Measurements from ENCODE around the gene PLLP.

GRCh38 chr16:57258226-57258909 lies 26.1 kb downstream of the PLLP start:
- TF ChIP-seq CTCF (IDR thresholded peaks at IDR 0.05) (no peak), POLR2A (IDR thresholded peaks at IDR 0.05) (no peak), POLR2AphosphoS5 (IDR thresholded peaks at IDR 0.05) (no peak)

All from prostate gland (tissue), 2 donors.